HFFc6 (cell line): Measurements from ENCODE around the gene RTN1. TPM values are rescaled to one million over a fixed set of nuclear protein-coding genes. Genes with fewer than 3 reads are reported as not detected.

ENCODE experiments used
- DNase-seq: peaks from one replicate; pipeline ENCODE4 v3.0.0-alpha.2; 2018
- H3K27ac Mint-ChIP-seq: 2 replicates; pipeline ENCODE4 v1.8.0; 2020; ENCODE audit warnings: mild to moderate bottlenecking, mixed read lengths
- H3K27me3 Mint-ChIP-seq: 2 replicates; pipeline ENCODE4 v1.8.0; 2021; ENCODE audit warnings: mild to moderate bottlenecking, moderate library complexity, mixed read lengths; ENCODE audit not compliant: insufficient read depth
- H3K36me3 Mint-ChIP-seq: 2 replicates; pipeline ENCODE4 v1.8.0; 2021; ENCODE audit warnings: low read depth, mixed read lengths
- H3K4me1 Mint-ChIP-seq: 2 replicates; pipeline ENCODE4 v1.8.0; 2020; ENCODE audit warnings: low read depth, mixed read lengths
- H3K4me3 Mint-ChIP-seq: 2 replicates; pipeline ENCODE4 v1.8.0; 2020; ENCODE audit warnings: mild to moderate bottlenecking, moderate library complexity, mixed read lengths
- H3K9me3 Mint-ChIP-seq: 2 replicates; pipeline ENCODE4 v1.8.0; 2020; ENCODE audit warnings: mild to moderate bottlenecking, mixed read lengths
- CTCF ChIP-seq: fragments of 200-600 bp; sonication (generic); IDR thresholded peaks from 2 replicates; pipeline ENCODE4 v1.5.0; 2021; ENCODE audit warnings: antibody characterized with exemption, mild to moderate bottlenecking
- total RNA-seq, 6 experiments: library from RNA; stranded (reverse); fragmentation: NEBNext Ultra II Directional; extraction: Animal tissue kit (Norgen Biotek cat#: 25700); gene quantifications; 2 replicates in 1 of 6; 3 replicates in 5 of 6; pipeline ENCODE4 v1.2.3, GENCODE V29; 2021

RTN1 gene
- total RNA-seq, 6 experiments from 2014 or later = 0.07 to 0.17 TPM; not detected in 4

- no peak for TF ChIP-seq CTCF
- Mint-ChIP-seq H3K9me3 (peaks cover 50% of the 10 kb centered on the region), H3K27ac (no peak overlapping the region), H3K4me1 (no peaks in the 10 kb centered on the region), H3K4me3 (no peak overlapping the region), H3K27me3 (no peaks in the 10 kb centered on the region), H3K36me3 (peaks cover 5% of the 10 kb centered on the region; the same call in 1 of the 2 replicates)
- no peak for DNase-seq
Observed at GRCh38 chr14:59830338-59830734, 40.2 kb downstream of the RTN1 start.

- Mint-ChIP-seq H3K36me3 (peaks cover 5% of the 10 kb centered on the region; the same call in 1 of the 2 replicates), H3K4me3 (no peak overlapping the region), H3K4me1 (no peaks in the 10 kb centered on the region), H3K9me3 (peaks cover 45% of the 10 kb centered on the region), H3K27me3 (no peaks in the 10 kb centered on the region), H3K27ac (no peak overlapping the region)
- no peak for TF ChIP-seq CTCF
- no peak for DNase-seq
Observed at GRCh38 chr14:59829469-59830337, 40.9 kb downstream of the RTN1 start.

GRCh38 chr14:59828276-59828675 lies 42.3 kb downstream of the RTN1 start:
- no peak for TF ChIP-seq CTCF
- no peak overlapping the region for H3K4me3 Mint-ChIP-seq
- peaks cover 5% of the 10 kb centered on the region; the same call in 1 of the 2 replicates for H3K36me3 Mint-ChIP-seq
- no peaks in the 10 kb centered on the region for H3K4me1 Mint-ChIP-seq
- no peak for DNase-seq
- H3K9me3 Mint-ChIP-seq = peaks cover 36% of the 10 kb centered on the region
- H3K27ac Mint-ChIP-seq = no peak overlapping the region
- no peaks in the 10 kb centered on the region for H3K27me3 Mint-ChIP-seq

GRCh38 chr14:59827401-59827800 lies 43.2 kb downstream of the RTN1 start:
- H3K27me3 Mint-ChIP-seq = no peaks in the 10 kb centered on the region
- DNase-seq = no peak
- no peak overlapping the region for H3K27ac Mint-ChIP-seq
- H3K4me1 Mint-ChIP-seq = no peaks in the 10 kb centered on the region
- no peak overlapping the region for H3K4me3 Mint-ChIP-seq
- TF ChIP-seq CTCF = no peak
- H3K36me3 Mint-ChIP-seq = peaks cover 5% of the 10 kb centered on the region; the same call in 1 of the 2 replicates
- peaks cover 38% of the 10 kb centered on the region for H3K9me3 Mint-ChIP-seq

GRCh38 chr14:59826150-59826549 lies 44.4 kb downstream of the RTN1 start:
- H3K9me3 Mint-ChIP-seq = peaks cover 42% of the 10 kb centered on the region
- TF ChIP-seq CTCF = no peak
- no peaks in the 10 kb centered on the region for H3K4me1 Mint-ChIP-seq
- DNase-seq = no peak
- peaks cover 5% of the 10 kb centered on the region; the same call in 1 of the 2 replicates for H3K36me3 Mint-ChIP-seq
- no peak overlapping the region for H3K27ac Mint-ChIP-seq
- no peaks in the 10 kb centered on the region for H3K27me3 Mint-ChIP-seq
- no peak overlapping the region for H3K4me3 Mint-ChIP-seq
